HG03060 (cell line): ENCODE data around the gene AIG1.

Experiments used
- ATAC-seq: cut with Tn5 transposase; IDR thresholded peaks from one replicate; pipeline ENCODE4 v1.9.1; 2021; ENCODE audit warnings: low read depth, moderate number of reproducible peaks; ENCODE audit not compliant: unreplicated experiment

Gene AIG1

GRCh38 chr6:143092768-143093167 lies 32.1 kb downstream of the AIG1 start:
- no peak for ATAC-seq

- no peak for ATAC-seq
These were observed 32.6 kb downstream of the AIG1 start for GRCh38 chr6:143093290-143093689.

- ATAC-seq = no peak
These were observed 35.7 kb downstream of the AIG1 start for GRCh38 chr6:143096403-143096802.

- no peak for ATAC-seq
These were observed 36.6 kb downstream of the AIG1 start for GRCh38 chr6:143097224-143097795.

- peak; percentile 79 for ATAC-seq
These were observed 37.5 kb downstream of the AIG1 start for GRCh38 chr6:143098054-143098671.

GRCh38 chr6:143099647-143100046 lies 39.0 kb downstream of the AIG1 start:
- no peak for ATAC-seq

- no peak for ATAC-seq
These were observed 39.7 kb downstream of the AIG1 start for GRCh38 chr6:143100429-143100828.

- no peak for ATAC-seq
These were observed 43.2 kb downstream of the AIG1 start for GRCh38 chr6:143103916-143104315.

GRCh38 chr6:143107440-143107839 lies 46.8 kb downstream of the AIG1 start:
- no peak for ATAC-seq

- ATAC-seq = no peak
These were observed 47.4 kb downstream of the AIG1 start for GRCh38 chr6:143107911-143108761.

GRCh38 chr6:143109196-143109595 lies 48.5 kb downstream of the AIG1 start:
- no peak for ATAC-seq

- ATAC-seq = no peak
These were observed 49.9 kb downstream of the AIG1 start for GRCh38 chr6:143110572-143110971.

GRCh38 chr6:143110996-143111395 lies 50.3 kb downstream of the AIG1 start:
- no peak for ATAC-seq

GRCh38 chr6:143111443-143111842 lies 50.8 kb downstream of the AIG1 start:
- no peak for ATAC-seq

GRCh38 chr6:143112084-143112768 lies 51.5 kb downstream of the AIG1 start:
- ATAC-seq = no peak

GRCh38 chr6:143112837-143113236 lies 52.1 kb downstream of the AIG1 start:
- no peak for ATAC-seq

GRCh38 chr6:143115728-143116127 lies 55.0 kb downstream of the AIG1 start:
- no peak for ATAC-seq

- no peak for ATAC-seq
These were observed 56.4 kb downstream of the AIG1 start for GRCh38 chr6:143117108-143117507.

- ATAC-seq = no peak
These were observed 58.6 kb downstream of the AIG1 start for GRCh38 chr6:143119260-143119659.

GRCh38 chr6:143123081-143123480 lies 62.4 kb downstream of the AIG1 start:
- no peak for ATAC-seq

GRCh38 chr6:143123941-143124340 lies 63.3 kb downstream of the AIG1 start:
- no peak for ATAC-seq
